AG10803 (cell line): ENCODE measurements around the gene CCDC146.

Experiments
- DNase-seq: peaks from one replicate; pipeline ENCODE4 v3.0.0; 2010; ENCODE audit warnings: low read depth
- H3K4me3 ChIP-seq: 2 replicates; pipeline ENCODE4 v1.5.1; 2011; ENCODE audit warnings: mild to moderate bottlenecking, low read length, control low read depth
- CTCF ChIP-seq: conservative IDR thresholded peaks from 2 replicates; pipeline ENCODE4 v1.5.1; 2011; ENCODE audit warnings: mild to moderate bottlenecking, low read length, control low read depth, inconsistent platforms

Gene CCDC146

DNA sequence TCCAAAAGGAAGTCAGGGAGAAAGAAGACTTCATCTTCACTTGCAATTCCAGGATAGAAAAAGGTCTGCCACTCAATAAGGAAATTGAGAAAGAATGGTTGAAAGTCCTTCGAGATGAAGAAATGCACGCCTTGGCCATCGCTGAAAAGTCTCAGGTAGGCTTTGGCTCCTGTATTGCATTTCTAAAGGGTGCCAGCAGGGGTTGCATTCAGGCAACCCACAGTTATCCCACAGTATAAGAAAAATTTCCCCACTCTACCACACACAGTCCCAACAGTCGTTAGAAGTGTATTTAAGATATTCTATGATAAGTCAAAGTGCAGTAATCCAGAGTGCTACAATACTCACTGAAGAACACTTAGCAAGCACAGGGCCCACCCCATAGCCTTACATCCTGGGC lies 170.6 kb downstream of the CCDC146 start:
- no peak overlapping the region for H3K4me3 ChIP-seq

GRCh38 chr7:77295549-77295948 lies 173.1 kb downstream of the CCDC146 start:
- H3K4me3 ChIP-seq = no peak overlapping the region
- no peak for TF ChIP-seq CTCF
- DNase-seq = no peak

More for the DNA sequence above, 170.6 kb downstream of the CCDC146 start:
- DNase-seq = no peak
- TF ChIP-seq CTCF = no peak

- no peak for DNase-seq
- TF ChIP-seq CTCF = no peak
Measured at GRCh38 chr7:77306231-77307067, 184.0 kb downstream of the CCDC146 start.

DNA sequence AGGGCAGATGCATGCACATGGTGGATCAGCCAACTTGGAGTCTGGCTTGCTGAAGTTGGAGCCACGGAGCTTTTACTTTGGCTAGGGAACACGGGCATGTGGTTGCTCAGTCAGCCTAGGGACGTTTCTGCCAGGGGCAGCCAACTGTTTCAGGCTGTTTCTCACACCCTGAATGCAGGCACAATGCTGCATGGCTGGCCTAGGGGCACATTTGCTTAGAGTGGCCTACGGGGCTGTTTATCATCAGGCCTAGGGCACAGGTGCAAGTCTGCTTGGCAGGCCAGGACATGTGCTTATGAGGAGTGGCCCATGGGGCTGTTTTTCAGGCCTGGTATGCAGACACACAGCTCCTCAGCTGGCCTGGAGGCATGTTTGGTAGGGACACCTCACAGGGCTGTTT lies 186.4 kb downstream of the CCDC146 start:
- DNase-seq = no peak
- no peak for TF ChIP-seq CTCF

More at GRCh38 chr7:77306231-77307067, 184.0 kb downstream of the CCDC146 start:
- no peak overlapping the region for H3K4me3 ChIP-seq

GRCh38 chr7:77309714-77310220 lies 187.4 kb downstream of the CCDC146 start:
- no peak overlapping the region for H3K4me3 ChIP-seq
- no peak for DNase-seq
- TF ChIP-seq CTCF = no peak

More for the DNA sequence above, 186.4 kb downstream of the CCDC146 start:
- H3K4me3 ChIP-seq = no peak overlapping the region

DNA sequence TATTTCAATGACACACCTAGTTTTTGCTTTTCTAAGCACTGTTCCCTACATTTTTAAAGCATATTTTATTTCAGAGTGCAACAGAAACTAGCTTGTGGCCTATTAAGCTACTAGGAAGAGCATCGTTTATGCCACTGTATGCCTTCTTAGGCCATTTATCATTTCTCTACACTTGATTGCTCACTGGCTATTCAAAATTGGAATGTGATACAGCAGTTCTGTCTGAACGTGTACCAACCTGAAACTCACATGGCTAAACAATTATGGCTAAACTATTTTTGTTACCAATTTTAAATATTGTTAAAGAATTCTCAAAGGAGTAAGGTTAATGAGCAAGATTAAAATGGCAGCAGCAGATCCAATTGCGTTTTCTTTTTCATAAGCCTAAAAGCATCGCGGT lies 188.6 kb downstream of the CCDC146 start:
- no peak for TF ChIP-seq CTCF
- DNase-seq = no peak
- H3K4me3 ChIP-seq = no peak overlapping the region

- no peak overlapping the region for H3K4me3 ChIP-seq
- no peak for TF ChIP-seq CTCF
- DNase-seq = no peak
Measured at GRCh38 chr7:77313085-77313484, 190.7 kb downstream of the CCDC146 start.
